GM04504 (cell line): ENCODE measurements around the gene GLTP.

Experiments used
- DNase-seq: peaks from one replicate; pipeline ENCODE4 v3.0.0-alpha.2; 2012; ENCODE audit warnings: low read depth

GLTP gene

GRCh38 chr12:109820816-109821381, 59.4 kb downstream of the GLTP start:
- no peak for DNase-seq

GRCh38 chr12:109818905-109819500, 61.3 kb downstream of the GLTP start:
- DNase-seq = peak; percentile 73

DNA sequence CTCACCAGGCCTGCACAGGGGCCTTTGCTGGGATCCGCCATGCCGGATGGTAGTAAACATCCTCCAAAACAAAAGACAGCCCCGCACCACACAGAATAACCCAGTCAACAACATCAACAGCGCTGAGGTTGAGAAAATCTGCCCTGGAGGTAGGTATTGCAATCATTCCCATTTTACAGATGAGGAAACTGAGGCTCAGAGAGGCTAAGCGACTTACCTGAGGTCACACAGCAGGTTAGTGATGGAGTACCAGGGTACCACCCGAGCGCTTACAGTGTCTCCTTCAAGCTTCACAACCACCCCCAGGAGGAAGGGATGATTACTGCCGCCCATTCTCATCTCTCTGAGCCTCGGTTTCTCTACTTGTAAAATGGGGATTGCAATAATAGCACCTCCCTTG, 62.1 kb downstream of the GLTP start:
- DNase-seq = no peak

GRCh38 chr12:109817627-109818231, 62.6 kb downstream of the GLTP start:
- no peak for DNase-seq

- no peak for DNase-seq
These were observed 63.5 kb downstream of the GLTP start for GRCh38 chr12:109816870-109817269.

- DNase-seq = no peak
These were observed 64.4 kb downstream of the GLTP start for GRCh38 chr12:109815757-109816617.

GRCh38 chr12:109815225-109815624, 65.1 kb downstream of the GLTP start:
- DNase-seq = no peak

DNA sequence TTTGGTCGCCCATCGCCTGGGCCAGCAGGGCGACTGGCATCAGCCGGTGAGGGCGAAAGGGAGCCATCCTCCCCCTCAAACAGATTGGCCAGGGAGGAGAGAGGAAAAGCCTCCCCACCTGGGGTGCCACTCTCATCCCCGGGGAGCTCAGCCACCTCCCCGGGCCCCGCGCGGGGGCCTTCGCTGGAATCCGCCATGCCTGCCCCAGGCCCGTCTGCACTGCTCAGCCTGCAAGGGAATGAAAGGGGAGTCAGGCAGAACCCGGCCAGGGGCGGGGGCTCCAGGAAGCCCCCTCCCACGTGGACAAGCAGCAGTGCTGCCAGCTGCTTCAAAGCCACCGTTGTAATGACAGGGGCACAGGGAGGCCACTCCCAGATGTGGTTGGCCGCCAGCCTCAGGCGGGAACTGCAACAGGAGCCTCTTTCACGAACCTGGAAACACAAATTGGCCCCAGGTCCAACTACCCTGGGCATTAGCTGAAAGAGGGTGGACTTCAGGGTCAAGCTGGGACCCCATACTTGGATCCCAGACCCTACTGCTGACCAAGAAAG, 65.7 kb downstream of the GLTP start:
- no peak for DNase-seq

GRCh38 chr12:109813810-109814416, 66.4 kb downstream of the GLTP start:
- no peak for DNase-seq

GRCh38 chr12:109811624-109811995, 68.7 kb downstream of the GLTP start:
- no peak for DNase-seq

- DNase-seq = no peak
These were observed 69.3 kb downstream of the GLTP start for GRCh38 chr12:109810954-109811623.

GRCh38 chr12:109808876-109809646, 71.3 kb downstream of the GLTP start:
- DNase-seq = no peak

DNA sequence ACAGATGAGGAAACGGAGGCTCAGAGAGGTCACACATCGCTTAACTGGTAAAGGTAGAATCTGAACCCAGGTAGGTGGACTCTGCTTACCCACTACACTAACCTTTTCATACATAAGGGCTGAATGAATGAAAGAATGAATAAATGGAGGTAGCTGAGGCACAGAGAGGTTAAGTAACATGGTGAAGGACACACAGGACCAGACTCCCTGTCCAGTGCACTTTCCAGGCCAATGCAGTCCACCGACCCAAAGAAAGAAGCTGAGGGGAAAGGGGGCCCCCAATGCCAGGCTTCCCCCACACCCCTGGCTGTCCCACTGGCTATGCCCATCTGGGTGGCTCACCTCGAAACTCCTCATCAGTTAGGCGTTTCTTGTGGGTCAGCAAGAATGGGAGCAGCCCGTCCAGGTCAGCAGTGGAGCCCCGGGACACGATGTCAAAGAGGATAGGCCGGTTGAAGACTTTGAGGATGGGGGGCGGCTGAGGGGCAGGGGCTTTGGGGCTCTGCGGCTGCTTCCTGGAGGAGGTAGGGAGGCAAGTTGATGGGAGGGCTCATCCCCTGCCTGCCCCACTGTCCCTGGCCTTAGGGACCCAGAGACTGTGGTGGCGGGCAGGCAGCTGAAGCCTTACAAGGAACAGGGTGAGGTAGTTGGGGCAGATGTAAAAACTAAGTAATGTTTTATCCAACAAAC, 72.2 kb downstream of the GLTP start:
- no peak for DNase-seq

GRCh38 chr12:109804820-109805761, 75.2 kb downstream of the GLTP start:
- peak; percentile 13 for DNase-seq

DNA sequence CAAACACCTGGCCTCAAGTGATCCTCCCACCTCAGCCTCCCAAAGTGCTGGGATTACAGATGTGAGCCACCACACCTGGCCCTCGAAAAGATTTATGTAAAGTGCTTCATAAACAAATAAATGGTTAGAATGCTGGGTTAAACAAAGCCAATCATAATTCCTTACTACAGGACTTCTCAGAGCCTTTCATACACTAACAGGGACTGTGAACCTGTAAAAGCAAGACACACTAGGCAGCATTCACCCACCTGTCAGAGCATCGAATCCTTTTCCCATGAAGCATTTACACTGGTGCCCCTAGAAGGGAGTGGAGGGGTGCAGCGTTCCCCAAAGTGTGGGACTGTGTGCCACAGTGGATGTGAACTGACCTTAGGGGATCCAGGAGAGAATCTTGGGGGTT, 76.7 kb downstream of the GLTP start:
- DNase-seq = no peak

GRCh38 chr12:109802828-109803227, 77.5 kb downstream of the GLTP start:
- no peak for DNase-seq
